LNCaP clone FGC (cell line): Measurements from ENCODE around the gene RER1.

Experiments
- DNase-seq: peaks from one replicate; pipeline ENCODE4 v3.0.0-alpha.2; 2011; ENCODE audit warnings: low read depth
- H3K4me3 ChIP-seq: 2 replicates; pipeline ENCODE4 v1.5.1; 2011; ENCODE audit warnings: mild to moderate bottlenecking, low read depth, low read length, control low read depth
- TF ChIP-seq, protein P1 (sequence below): IDR thresholded peaks from 2 replicates; pipeline ENCODE4 v1.5.1; 2012; ENCODE audit warnings: mild to moderate bottlenecking; ENCODE audit not compliant: control insufficient read depth, insufficient read depth; ENCODE audit errors: extremely low read depth

The RER1 gene

DNA sequence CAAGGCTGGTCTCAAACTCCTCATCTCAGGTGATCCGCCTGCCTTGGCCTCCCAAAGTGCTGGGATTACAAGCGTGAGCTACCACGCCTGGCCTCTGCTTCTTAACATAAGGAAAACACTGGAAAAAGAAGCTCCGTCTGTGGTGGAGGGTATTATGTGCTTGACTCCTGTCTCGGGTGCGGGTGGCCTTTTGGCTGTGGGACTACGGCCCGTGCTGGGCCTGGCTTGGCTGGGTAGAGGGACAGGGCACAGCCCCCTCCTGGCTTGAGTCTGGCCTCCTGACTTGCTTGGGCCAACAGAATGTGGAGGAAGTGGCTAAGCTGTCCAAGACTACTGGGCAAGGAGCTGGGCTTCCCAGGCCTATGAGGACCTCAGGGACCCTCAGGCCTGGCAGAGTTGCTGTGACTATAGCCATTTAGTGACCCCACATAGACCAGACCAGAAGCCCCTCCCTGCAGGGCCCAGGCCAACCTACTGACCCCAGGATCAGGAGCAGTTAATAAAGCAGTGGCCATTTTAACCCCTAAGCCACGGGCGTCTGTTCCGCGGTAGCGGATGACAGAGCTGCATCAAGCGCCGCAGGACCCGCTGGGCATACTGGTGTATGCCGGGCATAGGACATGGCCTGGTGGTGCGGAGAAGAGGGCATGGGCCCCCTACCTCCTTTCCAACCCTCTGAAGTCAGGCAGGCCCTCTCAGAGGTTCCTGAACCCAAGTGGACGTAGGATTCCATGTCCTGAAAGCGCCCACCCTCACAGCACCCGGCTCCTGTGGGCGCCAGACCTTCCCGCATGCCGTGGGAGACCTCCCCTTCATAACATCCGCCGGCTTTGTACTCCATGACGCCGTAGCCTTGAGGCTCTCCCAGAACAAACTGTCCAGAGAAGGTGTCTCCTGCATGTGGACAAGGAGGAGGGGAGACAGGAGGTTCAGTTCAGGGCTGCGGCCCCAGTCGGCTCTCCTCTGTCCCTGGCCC is 4.7 kb upstream of the RER1 start:
- TF ChIP-seq, protein P1, sequence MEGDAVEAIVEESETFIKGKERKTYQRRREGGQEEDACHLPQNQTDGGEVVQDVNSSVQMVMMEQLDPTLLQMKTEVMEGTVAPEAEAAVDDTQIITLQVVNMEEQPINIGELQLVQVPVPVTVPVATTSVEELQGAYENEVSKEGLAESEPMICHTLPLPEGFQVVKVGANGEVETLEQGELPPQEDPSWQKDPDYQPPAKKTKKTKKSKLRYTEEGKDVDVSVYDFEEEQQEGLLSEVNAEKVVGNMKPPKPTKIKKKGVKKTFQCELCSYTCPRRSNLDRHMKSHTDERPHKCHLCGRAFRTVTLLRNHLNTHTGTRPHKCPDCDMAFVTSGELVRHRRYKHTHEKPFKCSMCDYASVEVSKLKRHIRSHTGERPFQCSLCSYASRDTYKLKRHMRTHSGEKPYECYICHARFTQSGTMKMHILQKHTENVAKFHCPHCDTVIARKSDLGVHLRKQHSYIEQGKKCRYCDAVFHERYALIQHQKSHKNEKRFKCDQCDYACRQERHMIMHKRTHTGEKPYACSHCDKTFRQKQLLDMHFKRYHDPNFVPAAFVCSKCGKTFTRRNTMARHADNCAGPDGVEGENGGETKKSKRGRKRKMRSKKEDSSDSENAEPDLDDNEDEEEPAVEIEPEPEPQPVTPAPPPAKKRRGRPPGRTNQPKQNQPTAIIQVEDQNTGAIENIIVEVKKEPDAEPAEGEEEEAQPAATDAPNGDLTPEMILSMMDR: no peak
- no peak overlapping the region for H3K4me3 ChIP-seq
- DNase-seq: no peak

DNA sequence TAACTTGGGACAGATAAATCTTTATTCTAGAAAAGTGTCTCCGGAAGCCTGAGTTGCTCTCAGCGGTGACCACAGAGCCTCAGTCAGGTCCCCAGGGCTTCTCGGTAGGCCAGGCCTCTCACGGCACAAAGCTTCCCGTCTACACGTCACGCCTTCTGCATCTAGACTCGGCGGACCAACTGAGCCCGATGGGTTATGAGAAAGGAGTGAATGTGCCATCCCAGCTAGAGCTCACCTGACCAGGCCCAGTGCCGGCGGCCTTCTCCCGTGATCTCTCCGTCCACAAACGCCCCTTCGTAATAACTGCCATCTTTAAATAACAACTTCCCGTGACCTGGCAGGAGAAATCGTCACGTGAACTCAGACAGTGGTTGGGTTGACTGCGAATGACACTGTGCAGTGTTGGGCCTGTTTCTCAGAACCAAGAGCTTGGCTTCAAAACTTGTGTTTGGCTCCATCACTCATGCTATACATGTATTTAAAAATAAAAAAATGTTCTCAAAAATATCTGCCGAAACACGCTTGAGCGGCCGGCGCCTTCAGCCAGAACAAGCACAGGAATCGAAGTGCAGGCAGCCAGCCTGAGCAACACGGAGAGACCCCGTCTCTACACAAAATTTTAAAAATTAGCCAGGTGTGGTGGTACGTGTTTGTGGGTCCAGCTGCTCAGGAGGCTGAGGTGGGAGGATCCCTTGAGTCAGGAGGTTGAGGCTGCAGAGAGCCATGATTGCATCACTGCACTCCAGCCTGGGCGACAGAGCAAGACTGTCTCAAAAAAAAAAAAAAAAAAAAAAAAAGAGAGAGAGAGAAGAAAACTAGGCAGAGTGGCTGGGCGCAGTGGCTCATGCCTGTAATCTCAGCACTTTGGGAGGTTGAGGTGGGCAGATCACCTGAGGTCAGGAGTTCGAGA is 3.4 kb upstream of the RER1 start:
- DNase-seq: no peak
- H3K4me3 ChIP-seq: no peak overlapping the region
- TF ChIP-seq, protein P1: no peak

DNA sequence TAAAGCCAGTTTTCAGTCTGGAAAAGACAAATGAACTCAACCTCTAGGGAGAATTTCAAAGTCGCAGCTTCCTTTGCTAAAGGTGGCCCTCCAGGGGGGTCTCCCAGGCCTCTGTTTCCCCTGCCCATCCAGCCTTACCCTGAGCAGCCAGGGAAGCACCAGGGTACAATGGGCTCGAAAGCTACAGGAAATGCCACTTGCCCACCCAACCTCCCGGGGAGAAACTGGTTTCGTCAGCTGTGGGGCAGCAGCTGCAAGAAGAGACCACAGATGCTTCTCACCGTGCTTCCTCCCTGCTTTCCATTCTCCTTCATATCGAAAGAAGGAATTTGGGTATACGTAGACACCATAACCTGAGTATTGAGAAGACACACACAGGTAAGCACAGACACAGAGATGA is 2.0 kb upstream of the RER1 start:
- TF ChIP-seq, protein P1: no peak
- H3K4me3 ChIP-seq: no peak overlapping the region

DNA sequence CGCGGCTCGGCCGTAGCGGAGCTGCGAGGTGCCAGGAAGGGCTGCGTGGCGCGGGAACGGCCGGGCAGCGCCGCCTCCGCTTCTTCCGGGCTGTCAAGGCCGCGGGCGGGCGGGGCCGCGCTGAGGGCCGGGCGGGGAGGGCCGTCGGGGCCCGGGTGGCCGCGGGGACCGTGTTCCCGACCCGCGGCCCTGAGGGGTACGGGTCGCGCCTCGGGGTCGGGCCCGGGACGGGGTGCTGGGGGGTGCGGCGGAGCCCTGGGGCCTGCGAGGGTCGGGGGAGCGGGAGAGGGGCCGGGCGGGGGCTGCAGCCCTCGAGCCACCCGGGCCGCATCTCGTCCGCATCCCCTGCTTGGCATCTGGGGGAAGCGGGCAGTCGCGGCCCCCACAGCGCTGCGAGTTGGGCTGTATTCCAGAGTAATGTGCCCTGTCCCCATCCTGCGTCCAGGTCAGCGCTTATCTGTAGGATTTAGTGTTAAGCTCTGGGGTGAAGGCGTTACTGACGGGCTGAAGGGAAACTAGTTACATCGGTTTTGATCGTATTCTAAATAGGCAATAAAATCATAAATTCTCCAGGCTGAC is 379 bp downstream of the RER1 start:
- TF ChIP-seq, protein P1: no peak
- no peak for DNase-seq
- peak overlapping the region; percentile 98 for H3K4me3 ChIP-seq

More for the DNA sequence above, 2.0 kb upstream of the RER1 start:
- no peak for DNase-seq

DNA sequence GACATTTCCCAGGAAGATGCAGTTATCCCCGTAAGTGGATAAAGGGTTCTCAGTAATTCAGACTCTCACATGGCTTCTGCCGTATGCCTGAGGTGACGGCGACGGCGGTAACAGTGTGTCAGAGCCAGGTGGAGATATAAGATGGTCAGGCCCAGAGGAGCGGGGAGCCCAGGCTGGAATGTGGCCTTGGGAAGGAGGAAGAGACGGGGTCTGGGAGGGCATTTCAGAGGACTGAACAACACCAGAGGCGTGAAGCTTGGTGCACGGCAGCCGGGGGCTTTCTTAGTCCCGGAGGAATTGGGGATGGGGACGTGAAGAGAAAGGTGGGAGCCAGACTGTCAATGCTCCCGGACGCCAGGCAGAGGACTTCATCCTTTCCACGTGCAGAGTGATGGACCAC is 1.0 kb downstream of the RER1 start:
- peak overlapping the region; percentile 98 for H3K4me3 ChIP-seq
- DNase-seq: no peak
- TF ChIP-seq, protein P1: no peak

DNA sequence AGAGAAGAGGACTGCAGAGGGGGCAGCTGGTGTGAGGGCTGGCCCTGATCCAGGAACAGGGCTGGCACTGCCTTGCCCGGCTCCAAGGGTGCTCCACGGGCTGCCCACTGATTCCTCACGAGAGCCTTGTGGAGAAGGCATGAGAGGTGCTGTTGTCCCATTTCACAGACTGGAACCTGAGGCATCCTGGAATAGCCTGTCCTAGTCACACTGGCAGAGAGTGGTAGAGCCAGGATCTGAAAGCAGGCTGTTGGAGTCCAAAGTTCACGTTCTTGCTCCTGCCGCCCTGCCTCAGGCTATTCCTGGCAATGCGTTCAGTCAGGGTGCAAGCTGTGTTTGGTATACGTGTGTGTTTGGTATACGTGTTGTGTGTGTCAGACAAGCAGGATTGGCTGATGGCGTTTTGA is 1.8 kb downstream of the RER1 start:
- no peak overlapping the region for H3K4me3 ChIP-seq
- DNase-seq: no peak
- TF ChIP-seq, protein P1: no peak
